Measurements from ENCODE around the gene FGF7.
"Not testable (repeated sequence)": the region's sequence is repeated elsewhere in the genome, so short reads cannot be mapped to it uniquely, and the experiment has no call there.

FGF7 gene

DNA sequence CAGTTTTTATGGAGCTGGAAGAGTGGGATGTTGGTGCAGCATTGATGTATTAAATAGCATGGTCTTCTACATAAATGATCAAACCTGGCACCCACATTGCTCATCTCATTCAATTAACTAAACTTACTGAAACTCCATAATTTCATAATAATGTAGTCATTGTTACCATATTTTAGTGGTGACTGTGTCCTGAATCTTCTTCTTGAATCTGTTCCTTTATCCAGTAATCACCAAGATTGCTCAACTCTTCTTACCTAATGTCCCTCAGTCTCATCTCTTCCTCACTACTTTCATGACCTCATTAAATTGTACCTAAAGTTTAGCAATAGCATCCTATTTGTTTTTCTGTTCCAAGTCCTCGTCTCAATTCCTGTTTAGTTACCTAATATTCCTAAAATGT is 69.8 kb downstream of the FGF7 start:
- no peak for DNase-seq (ENCODE audit: low read depth in 1 of 2, low spot score in 1 of 2)

- DNase-seq (ENCODE audit: low read depth in 1 of 2, low spot score in 1 of 2) = no peak
These were observed 71.8 kb downstream of the FGF7 start for GRCh38 chr15:49494842-49495241.

DNA sequence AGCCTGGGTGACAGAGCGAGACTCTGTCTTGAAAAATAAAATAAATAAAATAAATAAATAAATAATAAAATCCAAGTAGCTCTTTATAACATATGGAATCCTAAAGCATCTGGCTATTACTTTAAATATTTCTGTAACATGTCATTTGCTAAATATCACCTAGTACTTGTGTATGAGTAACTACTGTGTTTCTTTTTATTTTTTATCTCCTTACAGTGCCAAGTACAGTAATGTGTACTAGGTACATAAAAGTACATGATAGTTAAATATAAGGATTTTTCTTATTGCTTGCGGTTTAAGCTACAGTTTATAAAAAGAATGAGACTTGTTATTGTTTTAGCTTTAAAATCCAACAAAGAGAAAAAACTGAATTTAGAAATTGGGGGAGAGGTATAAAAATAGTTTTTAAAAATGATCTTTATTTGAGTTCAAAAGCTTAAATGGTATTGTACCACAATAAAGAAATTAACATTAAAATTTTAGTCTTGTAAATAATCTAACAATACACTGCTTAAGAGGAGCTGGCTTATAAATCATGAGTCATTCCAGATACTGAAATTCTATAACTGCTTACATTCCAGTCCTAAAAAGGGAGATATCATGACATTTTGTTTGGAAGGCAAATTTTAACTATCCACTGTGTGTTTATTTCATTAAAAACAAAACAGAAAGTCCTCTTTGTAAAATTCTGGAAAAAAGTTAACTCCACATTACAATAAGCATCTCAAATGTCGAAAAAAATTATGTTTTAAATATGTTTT is 73.1 kb downstream of the FGF7 start:
- DNase-seq (ENCODE audit: low read depth in 1 of 2, low spot score in 1 of 2) = no peak

DNA sequence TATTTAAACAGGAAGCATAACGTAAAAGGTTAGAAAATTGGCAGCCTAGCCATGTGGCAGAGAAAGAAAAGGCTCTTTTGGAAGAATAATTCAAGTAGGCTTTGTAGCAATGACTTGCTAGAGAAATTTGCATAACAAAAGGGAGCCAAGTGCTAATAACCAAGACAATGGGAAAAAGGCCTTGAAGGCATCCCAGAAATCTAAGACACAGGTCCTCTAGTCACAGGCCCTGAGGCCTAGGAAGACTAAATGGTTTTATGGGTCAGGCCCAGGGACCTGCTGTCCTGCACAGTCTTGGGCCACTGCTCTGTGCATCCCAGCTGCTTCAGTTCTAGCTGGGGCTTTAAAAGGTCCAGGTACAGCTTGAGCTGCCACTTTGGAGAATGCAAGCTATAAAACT is 78.5 kb downstream of the FGF7 start:
- DNase-seq (ENCODE audit: low read depth in 1 of 2, low spot score in 1 of 2) = no peak

DNA sequence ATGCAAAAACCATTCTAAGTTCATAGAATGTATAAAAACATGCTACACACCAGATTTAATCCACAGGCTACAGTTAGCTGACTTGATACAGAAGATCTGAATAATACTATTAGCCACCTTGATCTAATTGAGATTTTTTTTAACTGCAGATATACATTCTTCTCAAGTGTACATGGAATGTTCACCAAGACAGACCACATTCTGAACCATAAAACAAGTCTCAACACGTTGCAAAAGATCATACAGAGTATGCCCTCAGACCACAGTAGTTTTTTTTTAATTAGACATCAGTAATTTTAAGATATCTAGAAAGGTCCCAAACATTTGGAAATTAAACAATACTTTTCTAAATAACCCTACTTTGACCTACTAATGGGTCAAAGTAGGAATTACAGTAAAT is 83.3 kb downstream of the FGF7 start:
- no peak for DNase-seq (ENCODE audit: low read depth in 1 of 2, low spot score in 1 of 2)

DNA sequence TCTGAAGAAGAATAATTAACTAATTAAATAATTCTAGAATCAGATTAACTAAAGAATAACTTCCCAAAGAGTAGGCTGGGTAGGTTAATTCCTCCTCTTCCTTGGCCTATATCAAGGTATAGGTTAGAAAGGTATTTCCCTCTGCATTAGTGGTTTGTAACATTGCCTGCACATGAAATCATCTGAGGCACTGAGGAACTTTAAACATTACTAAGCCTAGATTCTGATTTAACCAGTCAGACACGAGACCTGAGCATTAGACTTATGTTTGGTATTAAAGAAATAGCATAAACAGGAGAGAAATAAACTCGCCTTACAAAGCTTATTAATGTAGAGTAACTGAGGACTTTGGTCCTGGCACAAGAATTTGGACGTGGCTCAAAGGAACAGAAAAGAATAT is 84.2 kb downstream of the FGF7 start:
- DNase-seq (ENCODE audit: low read depth in 1 of 2, low spot score in 1 of 2) = no peak

DNA sequence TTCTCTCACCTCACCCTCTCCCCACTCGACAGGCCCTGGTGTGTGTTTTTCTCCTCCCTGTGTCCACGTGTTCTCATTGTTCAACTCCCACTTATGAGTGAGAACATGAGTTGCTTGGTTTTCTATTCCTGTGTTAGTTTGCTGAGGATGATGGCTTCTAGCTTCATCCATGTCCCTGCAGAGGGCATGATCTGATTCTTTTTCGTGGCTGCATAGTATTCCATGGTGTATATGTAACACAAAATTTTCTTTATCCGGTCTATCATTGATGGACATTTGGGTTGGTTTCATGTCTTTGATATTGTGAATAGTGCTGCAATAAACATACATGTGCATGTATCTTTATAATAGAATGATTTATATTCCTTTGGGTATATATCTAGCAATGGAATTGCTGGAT is 89.7 kb downstream of the FGF7 start:
- DNase-seq (ENCODE audit: low read depth in 1 of 2, low spot score in 1 of 2) = not testable (repeated sequence)

- DNase-seq (ENCODE audit: low read depth in 1 of 2, low spot score in 1 of 2) = no peak
These were observed 98.8 kb downstream of the FGF7 start for GRCh38 chr15:49521802-49522201.

DNA sequence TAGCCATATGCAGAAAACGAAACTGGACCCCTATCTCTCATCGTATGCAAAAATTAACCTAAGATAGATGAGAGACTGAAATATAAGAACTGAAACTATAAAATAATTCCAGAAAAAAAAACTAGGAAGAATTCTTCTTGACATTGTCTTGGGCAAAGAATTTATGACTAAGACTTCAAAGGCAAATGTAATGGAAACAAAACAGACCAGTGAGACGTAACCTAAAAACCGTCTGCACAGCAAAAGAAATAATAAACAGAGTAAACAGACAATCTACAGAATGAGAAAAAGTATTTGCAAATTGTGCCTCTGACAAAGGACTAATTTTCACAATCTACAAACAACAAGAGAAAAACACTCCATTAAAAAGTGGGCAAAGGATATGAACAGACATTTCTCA is 105.2 kb downstream of the FGF7 start:
- no peak for DNase-seq (ENCODE audit: low read depth in 1 of 2, low spot score in 1 of 2)

GRCh38 chr15:49530092-49530491 is 107.0 kb downstream of the FGF7 start:
- no peak for DNase-seq (ENCODE audit: low read depth in 1 of 2, low spot score in 1 of 2)

Data from activated CD4-positive, alpha-beta T cell treated with anti-CD3 and anti-CD28 coated beads, Interleukin-2, amount 50 U/mL, for 24 hours (primary cell).